Liver (tissue), 9 donors: ENCODE data around the gene NMNAT1. TPM values are rescaled to one million over a fixed set of nuclear protein-coding genes. Genes with fewer than 3 reads are reported as not detected.

ENCODE experiments used
- DNase-seq: peaks from one replicate; pipeline ENCODE4 v3.0.0-alpha.2; 2017; ENCODE audit warnings: low spot score
- H3K27ac ChIP-seq, 2 donors: one replicate each; pipeline ENCODE4 v1.7.0; 2013; ENCODE audit warnings: inconsistent platforms in 2 of 2, low read length in 2 of 2, control low read depth in 1 of 2, low read depth in 1 of 2, mild to moderate bottlenecking in 1 of 2
- H3K27me3 ChIP-seq, 4 donors: one replicate each; pipeline versions ENCODE4 v1.6.1 to v1.7.0; 2013; ENCODE audit warnings: low read length in 3 of 4, inconsistent platforms in 1 of 4, mild to moderate bottlenecking in 1 of 4, moderate library complexity in 1 of 4; ENCODE audit not compliant: control insufficient read depth in 4 of 4, insufficient read depth in 4 of 4
- H3K36me3 ChIP-seq, 4 donors: one replicate each; pipeline versions ENCODE4 v1.6.1 to v1.7.0; 2013; ENCODE audit warnings: low read length in 3 of 4, mild to moderate bottlenecking in 3 of 4, low read depth in 1 of 4, moderate library complexity in 1 of 4; ENCODE audit not compliant: control insufficient read depth in 4 of 4, insufficient read depth in 3 of 4
- H3K4me1 ChIP-seq, 4 donors: one replicate each; pipeline versions ENCODE4 v1.6.1 to v1.7.0; 2013; ENCODE audit warnings: low read length in 3 of 4, mild to moderate bottlenecking in 3 of 4, moderate library complexity in 1 of 4; ENCODE audit not compliant: control insufficient read depth in 4 of 4, insufficient read depth in 4 of 4
- H3K4me3 ChIP-seq, 3 donors: one replicate each; pipeline versions ENCODE4 v1.6.1 to v1.7.0; 2013; ENCODE audit warnings: low read length in 3 of 3, control low read depth in 1 of 3, low read depth in 1 of 3, mild to moderate bottlenecking in 1 of 3
- H3K9ac ChIP-seq, 2 donors: one replicate each; pipeline ENCODE4 v1.7.0; 2013; ENCODE audit warnings: low read length in 2 of 2, mild to moderate bottlenecking in 2 of 2, moderate library complexity in 2 of 2, control low read depth in 1 of 2, low read depth in 1 of 2
- H3K9me3 ChIP-seq, 4 donors: one replicate each; pipeline versions ENCODE4 v1.6.1 to v1.7.0; 2013; ENCODE audit warnings: low read length in 3 of 4; ENCODE audit not compliant: control insufficient read depth in 4 of 4
- ATF3 ChIP-seq: IDR thresholded peaks from 2 replicates; pipeline ENCODE4 v1.6.1; 2016; ENCODE audit warnings: antibody characterized with exemption
- CTCF ChIP-seq: fragments of 150-350 bp; IDR thresholded peaks from 2 replicates; pipeline ENCODE4 v1.5.1; 2017; ENCODE audit warnings: improper control_type of control experiment, low read depth, low read length; ENCODE audit not compliant: missing input control
- EGR1 ChIP-seq, 2 donors: IDR thresholded peaks; 2 replicates each; pipeline ENCODE4 v1.6.1; 2016 to 2018; ENCODE audit warnings: antibody characterized with exemption in 2 of 2, low read depth in 2 of 2
- FOXA1 ChIP-seq: IDR thresholded peaks from 2 replicates; pipeline ENCODE4 v1.6.1; 2016; ENCODE audit warnings: antibody characterized with exemption
- FOXA2 ChIP-seq: IDR thresholded peaks from 2 replicates; pipeline ENCODE4 v1.6.1; 2016; ENCODE audit warnings: antibody characterized with exemption
- GABPA ChIP-seq, 2 donors: IDR thresholded peaks in 1 of 2; conservative IDR thresholded peaks in 1 of 2; 2 replicates each; pipeline ENCODE4 v1.6.1; 2016; ENCODE audit warnings: antibody characterized with exemption in 2 of 2, mild to moderate bottlenecking in 1 of 2, moderate library complexity in 1 of 2
- HNF4A ChIP-seq, 2 donors: conservative IDR thresholded peaks; 2 replicates each; pipeline ENCODE4 v1.6.1; 2016; ENCODE audit warnings: antibody characterized with exemption in 2 of 2, mild to moderate bottlenecking in 2 of 2
- HNF4G ChIP-seq: IDR thresholded peaks from 2 replicates; pipeline ENCODE4 v1.6.1; 2016; ENCODE audit warnings: antibody characterized with exemption
- JUND ChIP-seq, 2 donors: IDR thresholded peaks; 2 replicates each; pipeline ENCODE4 v1.6.1; 2016; ENCODE audit warnings: antibody characterized with exemption in 2 of 2
- MAX ChIP-seq: IDR thresholded peaks from 2 replicates; pipeline ENCODE4 v1.6.1; 2016; ENCODE audit warnings: antibody characterized with exemption
- NR2F2 ChIP-seq: IDR thresholded peaks from 2 replicates; pipeline ENCODE4 v1.6.1; 2016; ENCODE audit warnings: antibody characterized with exemption
- RAD21 ChIP-seq, 2 donors: IDR thresholded peaks; 2 replicates each; pipeline ENCODE4 v1.6.1; 2016; ENCODE audit warnings: antibody characterized with exemption in 2 of 2, mild to moderate bottlenecking in 2 of 2
- REST ChIP-seq: IDR thresholded peaks from 2 replicates; pipeline ENCODE4 v1.6.1; 2016; ENCODE audit warnings: antibody characterized with exemption, mild to moderate bottlenecking
- RXRA ChIP-seq, 2 donors: IDR thresholded peaks; 2 replicates each; pipeline ENCODE4 v1.6.1; 2017 to 2018; ENCODE audit warnings: antibody characterized with exemption in 2 of 2, mild to moderate bottlenecking in 1 of 2
- SP1 ChIP-seq: IDR thresholded peaks from 2 replicates; pipeline ENCODE4 v1.6.1; 2018; ENCODE audit warnings: antibody characterized with exemption, mild to moderate bottlenecking
- TAF1 ChIP-seq: conservative IDR thresholded peaks from 2 replicates; pipeline ENCODE4 v1.6.1; 2016; ENCODE audit warnings: antibody characterized with exemption, mild to moderate bottlenecking
- YY1 ChIP-seq: IDR thresholded peaks from 2 replicates; pipeline ENCODE4 v1.6.1; 2016; ENCODE audit warnings: antibody characterized with exemption, mild to moderate bottlenecking
- ZBTB33 ChIP-seq: IDR thresholded peaks from 2 replicates; pipeline ENCODE4 v1.6.1; 2016; ENCODE audit warnings: antibody characterized with exemption
- WGBS: extraction: QIAGEN DNeasy Blood & Tissue Kit; methylation state at CpG from one replicate; pipeline ENCODE4 v1.1.7; 2013; 5-methylcytosine and 5-hydroxymethylcytosine counted together
- polyA plus RNA-seq, 2 donors: library from polyadenylated mRNA; stranded (reverse) in 1 of 2; unstranded in 1 of 2; fragments of 200-250 nt in 1 of 2; fragments of >200 nt in 1 of 2; fragmentation: Nextera tagmentation in 1 of 2; extraction: Ambion mirVana in 1 of 2; gene quantifications; one replicate each; pipeline versions ENCODE4 v1.2.1 to v1.2.3, GENCODE V29; 2013 to 2015
- total RNA-seq, 2 donors: library from RNA; depleted of rRNA; stranded (reverse); fragments of >200 nt; gene quantifications; one replicate each; pipeline ENCODE4 v1.2.3, GENCODE V29; 2014
- donor health status: healthy.
- donor health status: healthy.
- donor health status: healthy.
- donor health status: healthy.
- donor health status: healthy.

Gene NMNAT1
- total and polyA plus RNA-seq, 4 donors: 5.2 to 7.4 (median 5.6) TPM

GRCh38 chr1:9910423-9911178 is 32.7 kb upstream of the NMNAT1 start:
- TF ChIP-seq HNF4A (conservative IDR thresholded peaks at IDR 0.05): peak in 1 of 2 donors; percentile 37
- TF ChIP-seq CTCF: no peak
- TF ChIP-seq ATF3: no peak
- TF ChIP-seq RAD21 (IDR thresholded peaks at IDR 0.05): peak in 1 of 2 donors; percentile 4
- TF ChIP-seq NR2F2: no peak
- peak; percentile 80 for TF ChIP-seq MAX
- no peak for TF ChIP-seq FOXA2
- TF ChIP-seq SP1: peak; percentile 85
- TF ChIP-seq GABPA (IDR thresholded peaks at IDR 0.05 in 1 of 2, conservative IDR thresholded peaks at IDR 0.05 in 1 of 2): peak in 1 of 2 donors; percentile 44
- TF ChIP-seq ZBTB33: peak; percentile 16
- TF ChIP-seq RXRA (IDR thresholded peaks at IDR 0.05): peak; percentile 23 to 43
- TF ChIP-seq TAF1: peak; percentile 82
- peak; percentile 44 to 47 for TF ChIP-seq EGR1 (IDR thresholded peaks at IDR 0.05; ENCODE audit: low read depth in 2 of 2)
- TF ChIP-seq JUND (IDR thresholded peaks at IDR 0.05): no peak
- peak; percentile 91 for TF ChIP-seq YY1
- no peak for TF ChIP-seq FOXA1
- TF ChIP-seq HNF4G: no peak
- peak; percentile 39 for TF ChIP-seq REST
- no peaks in the 10 kb centered on the region for H3K27me3 ChIP-seq
- under 1% methylated on average over 45 of the region's 45 CpGs for WGBS

More at GRCh38 chr1:9910423-9911178, 32.7 kb upstream of the NMNAT1 start:
- H3K4me3 ChIP-seq: peak overlapping the region; percentile 61 to 73 (median 64)
- H3K27ac ChIP-seq: peak overlapping the region; percentile 81 to 84
- H3K4me1 ChIP-seq: peaks cover 3 to 32% (median 17%) of the 10 kb centered on the region in 4 donors
- no peaks in the 10 kb centered on the region for H3K9me3 ChIP-seq
- peak overlapping the region; percentile 52 to 88 for H3K9ac ChIP-seq
- DNase-seq: peak; percentile 100
- no peaks in the 10 kb centered on the region for H3K36me3 ChIP-seq
